ENCODE results near the gene YTHDF2.
"Not testable (repeated sequence)": the region's sequence is repeated elsewhere in the genome, so short reads cannot be mapped to it uniquely, and the experiment has no call there.

Gene YTHDF2

DNA sequence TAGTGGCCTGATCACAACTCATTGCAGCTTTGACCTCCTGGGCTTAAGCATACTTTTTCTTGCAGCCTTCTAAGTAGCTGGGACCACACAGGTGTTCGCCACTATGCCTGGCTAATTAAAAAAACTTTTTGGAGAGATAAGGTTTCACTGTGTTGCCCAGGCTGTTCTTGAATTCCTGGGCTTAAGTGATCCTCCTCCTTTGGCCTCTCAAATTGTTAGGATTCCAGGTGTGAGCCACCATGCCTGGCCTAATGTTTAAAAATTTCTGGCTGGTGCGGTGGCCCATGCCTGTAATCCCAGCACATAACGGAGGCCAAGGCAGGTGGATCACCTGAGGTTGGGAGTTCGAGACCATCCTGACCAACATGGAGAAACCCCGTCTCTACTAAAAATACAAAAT lies 24.4 kb downstream of the YTHDF2 start:
- no peak for DNase-seq

DNA sequence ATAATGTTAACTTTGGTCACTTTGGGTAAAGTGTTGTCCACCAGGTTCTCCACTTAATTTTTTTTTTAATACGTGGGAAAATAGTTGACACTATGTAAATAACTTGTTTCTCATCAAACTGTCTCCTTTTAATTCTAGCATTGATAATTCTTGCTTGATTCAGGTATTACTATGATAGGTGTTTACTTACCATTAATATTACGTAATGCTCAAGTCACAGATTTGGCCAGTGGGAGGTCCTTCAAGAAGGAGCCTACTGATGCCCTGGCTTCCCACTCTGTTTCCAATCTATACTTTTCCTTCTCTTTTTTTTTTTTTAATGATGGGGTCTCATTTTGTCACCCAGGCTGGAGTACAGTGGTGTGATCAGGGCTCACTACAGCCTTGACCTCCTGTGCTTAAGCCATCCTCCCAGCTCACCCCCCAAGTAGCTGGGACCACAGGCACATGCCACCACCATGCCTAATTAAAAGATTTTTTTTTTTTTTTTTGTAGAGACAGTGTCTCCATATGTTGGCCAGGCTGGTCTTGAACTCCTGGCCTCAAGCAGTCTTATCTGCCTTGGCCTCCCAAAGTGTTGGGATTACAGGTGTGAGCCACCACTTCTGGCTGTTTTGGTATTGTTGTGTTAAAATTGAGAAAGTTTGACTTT lies 29.9 kb downstream of the YTHDF2 start:
- DNase-seq = no peak

DNA sequence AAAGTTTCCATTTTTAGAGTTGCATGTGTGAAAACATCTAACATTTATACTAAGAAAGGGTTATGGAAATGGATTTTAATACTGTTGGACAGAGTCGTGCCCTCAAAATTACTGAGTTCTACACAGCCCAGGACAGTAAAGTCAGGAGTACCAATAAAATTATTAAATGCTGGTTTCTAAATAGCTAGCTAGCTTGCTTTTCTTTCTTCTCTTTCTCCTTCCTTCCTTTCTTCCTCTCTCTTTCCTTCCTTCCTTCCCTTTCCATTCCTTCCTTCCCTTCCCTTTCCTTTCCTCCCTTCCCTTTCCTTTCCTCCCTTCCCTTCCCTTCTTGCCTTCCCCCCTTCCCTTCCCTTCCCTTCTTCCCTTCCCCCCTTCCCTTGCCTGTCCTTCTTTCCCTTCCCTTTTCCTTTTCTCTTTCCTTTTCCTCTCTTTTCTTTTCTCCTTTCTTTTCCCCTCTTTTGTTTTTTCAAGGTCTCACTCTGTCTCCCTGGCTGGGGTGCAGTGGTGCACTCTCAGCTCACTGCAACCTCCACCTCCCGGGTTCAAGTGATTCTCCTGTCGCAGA lies 33.9 kb downstream of the YTHDF2 start:
- DNase-seq = no peak

DNA sequence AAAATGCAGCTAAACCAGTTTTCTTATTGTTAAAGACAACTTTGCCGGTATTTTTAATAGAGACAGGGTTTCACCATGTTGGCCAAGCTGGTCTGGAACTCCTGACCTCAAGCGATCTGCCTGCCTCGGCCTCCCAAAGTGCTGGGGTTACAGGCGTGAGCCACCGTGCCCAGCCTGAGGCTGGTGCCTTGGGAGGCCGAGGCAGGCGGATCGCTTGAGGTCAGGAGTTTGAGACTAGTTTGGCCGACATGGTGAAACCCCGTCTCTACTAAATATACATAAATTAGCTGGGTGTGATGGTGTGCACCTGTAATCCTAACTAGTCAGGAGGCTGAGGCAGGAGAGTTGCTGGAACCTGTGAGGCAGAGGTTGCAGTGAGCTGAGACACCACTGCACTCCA lies 35.2 kb downstream of the YTHDF2 start:
- DNase-seq = not testable (repeated sequence)

DNA sequence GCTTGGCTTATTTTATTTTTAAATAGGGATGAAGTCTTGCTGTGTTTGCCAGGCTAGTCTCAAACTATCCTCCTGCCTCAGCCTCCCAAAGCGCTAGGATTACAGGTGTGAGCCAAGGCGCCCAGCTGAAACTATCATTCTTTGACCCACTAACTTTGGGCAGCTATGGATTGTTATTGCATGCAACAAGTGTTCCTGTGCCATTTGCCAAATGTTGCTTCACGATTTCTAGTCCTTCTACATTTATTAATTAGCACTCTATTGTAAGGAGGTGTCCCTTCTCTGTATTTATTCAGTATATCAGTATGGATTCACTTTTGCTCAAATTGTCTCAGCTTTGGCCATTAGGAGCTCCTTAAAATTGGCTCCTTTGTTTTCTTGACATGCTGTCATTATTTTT lies 36.4 kb downstream of the YTHDF2 start:
- no peak for DNase-seq

DNA sequence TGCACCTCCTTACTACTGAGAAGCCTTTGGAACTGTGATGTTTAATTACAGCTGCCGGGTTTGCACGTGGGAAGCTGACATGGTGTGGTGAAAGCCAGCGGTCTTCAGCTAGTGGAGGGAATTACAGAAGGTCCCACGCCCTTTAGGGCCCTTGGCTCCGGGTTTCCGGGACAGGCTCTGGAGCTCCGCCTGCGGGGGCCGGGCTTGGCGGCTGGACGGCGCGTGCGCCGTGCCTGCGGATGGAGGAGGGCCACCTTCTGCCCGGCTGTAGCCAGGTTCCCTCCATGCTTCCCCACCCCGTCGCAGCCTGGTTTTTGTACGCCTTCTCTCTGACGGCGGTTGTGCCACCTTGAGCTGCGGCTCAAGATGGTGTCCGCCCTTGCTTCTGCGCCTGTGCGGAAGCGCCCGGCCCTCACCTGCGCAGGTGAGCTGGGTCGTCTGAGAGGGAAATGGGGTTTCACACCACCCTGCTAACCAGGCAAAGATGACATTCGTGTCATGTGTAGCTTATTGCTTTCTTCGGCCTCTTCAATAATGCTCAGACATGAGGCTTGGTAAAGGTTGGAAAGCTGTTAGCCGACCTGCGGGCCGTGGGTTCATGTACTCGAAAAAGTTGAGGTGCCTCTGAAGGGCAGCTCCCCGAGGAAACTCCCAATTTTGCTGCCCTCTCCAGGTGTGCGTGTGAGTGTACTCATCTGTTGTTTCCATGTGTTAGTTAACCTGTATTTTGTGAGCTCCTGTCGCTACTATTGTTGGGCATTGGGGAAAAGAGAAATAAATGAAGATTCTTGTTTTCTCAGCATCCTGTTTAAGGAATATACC lies 38.6 kb downstream of the YTHDF2 start:
- peak; percentile 73 for DNase-seq

DNA sequence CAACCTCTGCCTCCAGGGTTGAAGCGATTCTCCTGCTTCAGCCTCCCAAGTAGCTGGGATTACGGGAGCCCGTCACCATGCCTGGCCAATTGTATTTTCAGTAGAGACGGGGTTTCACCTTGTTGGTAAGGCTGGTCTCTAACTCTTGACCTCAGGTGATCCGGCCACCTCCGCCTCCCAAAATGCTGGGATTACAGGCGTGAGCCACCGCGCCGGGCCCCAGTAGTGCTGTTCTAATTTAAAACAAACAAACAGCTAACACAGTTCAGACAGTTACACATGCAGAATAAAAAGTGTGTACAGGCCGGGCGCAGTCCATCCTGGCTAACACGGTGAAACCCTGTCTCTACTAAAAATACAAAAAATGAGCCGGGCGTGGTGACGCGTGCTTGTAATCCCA lies 39.6 kb downstream of the YTHDF2 start:
- no peak for DNase-seq

DNA sequence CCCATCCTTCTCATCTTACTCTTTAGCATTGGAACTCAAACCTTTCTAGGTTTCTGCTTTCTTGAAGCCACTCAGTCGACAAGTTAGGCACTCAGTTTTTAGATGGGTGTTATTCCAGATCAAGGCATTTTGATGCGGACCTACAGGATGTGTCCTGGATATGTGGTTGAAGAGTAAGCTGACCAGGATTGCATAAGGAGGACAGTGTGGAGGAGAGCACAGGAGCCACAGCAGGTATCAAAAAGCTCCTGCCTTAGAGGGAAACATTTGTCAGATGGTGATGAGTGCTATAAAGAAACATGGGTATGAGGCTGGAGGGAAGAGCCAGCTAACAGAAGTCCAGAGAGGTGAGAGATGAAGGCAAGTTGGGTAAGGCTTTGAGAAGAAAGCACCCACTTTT lies 41.3 kb downstream of the YTHDF2 start:
- no peak for DNase-seq

DNA sequence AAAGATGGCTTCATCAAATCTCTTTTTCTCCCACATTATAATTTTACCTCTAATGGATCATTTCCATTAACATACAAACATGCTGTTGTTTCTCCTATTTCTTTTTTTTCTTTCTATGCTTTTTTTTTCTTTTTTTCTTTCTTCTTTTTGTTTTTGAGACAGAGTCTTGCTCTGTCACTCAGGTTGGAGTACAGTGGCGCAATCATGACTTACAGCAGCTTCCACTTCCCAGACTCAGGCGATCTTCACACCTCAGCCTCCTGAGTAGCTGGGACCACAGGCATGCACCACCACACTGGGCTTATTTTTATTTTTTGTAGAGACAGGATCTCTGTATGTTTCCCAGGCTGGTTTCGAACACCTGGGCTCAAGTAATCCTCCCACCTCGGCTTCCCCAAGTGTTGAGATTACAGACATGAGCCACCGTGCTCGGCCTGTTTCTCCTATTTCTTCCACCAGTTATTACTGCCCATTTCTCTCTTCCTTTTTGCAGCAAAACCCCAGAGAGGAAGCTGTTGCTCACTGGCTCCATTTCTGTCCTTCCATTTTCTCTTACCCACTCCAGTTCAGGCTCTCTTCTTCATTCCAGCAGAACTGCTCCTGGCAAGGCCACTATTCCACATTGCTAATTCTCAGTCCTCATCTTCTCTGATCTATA lies 43.1 kb downstream of the YTHDF2 start:
- DNase-seq = no peak

DNA sequence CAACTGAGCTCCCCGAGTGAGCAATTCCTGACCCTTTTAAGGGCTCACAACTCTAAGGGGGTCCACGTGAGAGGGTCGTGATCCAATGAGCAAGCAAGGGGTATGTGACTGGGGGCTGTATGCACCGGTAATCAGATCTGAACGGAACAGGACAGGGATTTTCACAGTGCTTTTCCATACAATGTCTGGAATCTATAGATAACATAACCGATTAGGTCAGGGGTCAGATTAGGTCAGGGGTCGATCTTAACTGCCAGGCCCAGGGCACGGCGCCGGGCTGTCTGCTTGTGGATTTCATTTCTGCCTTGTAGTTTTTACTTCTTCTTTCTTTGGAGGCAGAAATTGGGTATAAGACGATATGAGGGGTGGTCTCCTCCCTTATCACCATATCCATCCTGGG lies 44.6 kb downstream of the YTHDF2 start:
- DNase-seq = no peak

DNA sequence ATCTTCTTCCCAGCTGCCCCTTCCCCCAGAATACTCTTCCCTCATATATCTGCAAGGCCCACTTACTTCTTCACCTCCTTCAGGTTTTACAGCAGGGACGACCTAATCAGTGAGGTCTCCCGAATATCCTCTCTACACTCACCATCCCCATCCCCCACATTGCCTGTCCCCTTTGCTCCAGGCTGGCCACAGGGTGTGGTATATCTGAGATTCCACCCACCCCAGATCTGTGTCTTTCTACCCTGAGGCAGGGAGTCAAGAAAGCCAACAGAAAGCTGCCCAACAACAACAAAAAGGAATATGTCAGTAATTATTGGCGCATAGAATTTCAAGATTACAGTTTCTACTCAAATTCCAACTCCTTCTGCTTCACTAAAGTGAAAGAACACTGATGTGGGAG lies 45.3 kb downstream of the YTHDF2 start:
- no peak for DNase-seq

DNA sequence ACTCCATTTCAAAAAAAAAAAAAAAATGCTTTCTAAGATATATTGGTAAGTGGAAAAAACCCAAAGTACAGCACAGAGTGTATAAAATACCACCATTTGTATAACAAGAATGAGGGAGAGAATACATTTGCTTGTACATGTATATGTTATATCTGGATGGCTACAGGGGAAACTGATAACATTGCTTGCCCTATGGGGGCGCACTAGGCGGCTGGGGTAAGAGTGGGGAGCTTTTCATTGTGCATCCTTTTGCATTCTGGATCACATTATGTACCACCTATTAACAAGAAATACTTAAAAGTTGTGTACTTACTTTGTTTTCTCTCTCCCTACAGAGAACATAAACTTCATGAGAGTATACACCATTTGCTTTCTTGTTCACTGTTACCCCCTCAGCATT lies 46.6 kb downstream of the YTHDF2 start:
- no peak for DNase-seq

DNA sequence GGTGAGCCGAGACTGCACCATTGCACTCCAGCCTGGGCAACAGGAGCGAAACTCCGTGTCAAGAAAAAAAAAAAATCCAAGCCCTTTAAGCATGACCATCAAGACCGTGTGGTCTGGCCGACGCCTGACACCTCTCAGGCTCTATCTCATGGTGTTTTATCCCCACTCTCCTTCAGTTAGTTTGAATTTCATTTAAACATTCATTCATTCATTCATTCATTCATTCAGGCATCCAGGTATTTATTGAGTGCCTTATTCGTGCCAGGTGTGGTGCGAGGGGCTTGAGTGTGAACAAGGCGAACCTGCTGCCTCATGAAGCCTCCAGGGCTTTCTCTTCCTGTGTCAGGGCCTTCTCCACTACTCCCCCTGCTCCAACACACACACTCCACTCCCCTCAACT lies 52.7 kb downstream of the YTHDF2 start:
- no peak for DNase-seq

DNA sequence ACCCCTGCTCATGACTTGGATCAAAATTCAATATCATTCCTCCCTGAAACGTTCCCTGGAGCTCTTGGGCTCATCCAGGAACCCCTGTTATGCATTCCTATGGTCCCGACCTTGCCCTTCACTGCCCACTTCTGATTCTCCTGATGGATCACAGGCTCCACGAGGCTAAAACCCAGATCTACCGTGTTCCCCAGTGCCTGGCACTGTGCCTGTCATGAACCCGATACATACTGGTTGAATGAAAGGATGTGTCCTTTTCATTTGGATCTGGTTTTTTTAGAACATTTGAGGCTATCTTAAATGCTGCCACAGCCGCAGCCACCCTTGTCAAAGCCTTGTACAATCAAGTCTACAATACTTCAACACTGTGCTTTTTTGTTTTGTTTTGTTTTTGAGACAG lies 53.1 kb downstream of the YTHDF2 start:
- DNase-seq = no peak

DNA sequence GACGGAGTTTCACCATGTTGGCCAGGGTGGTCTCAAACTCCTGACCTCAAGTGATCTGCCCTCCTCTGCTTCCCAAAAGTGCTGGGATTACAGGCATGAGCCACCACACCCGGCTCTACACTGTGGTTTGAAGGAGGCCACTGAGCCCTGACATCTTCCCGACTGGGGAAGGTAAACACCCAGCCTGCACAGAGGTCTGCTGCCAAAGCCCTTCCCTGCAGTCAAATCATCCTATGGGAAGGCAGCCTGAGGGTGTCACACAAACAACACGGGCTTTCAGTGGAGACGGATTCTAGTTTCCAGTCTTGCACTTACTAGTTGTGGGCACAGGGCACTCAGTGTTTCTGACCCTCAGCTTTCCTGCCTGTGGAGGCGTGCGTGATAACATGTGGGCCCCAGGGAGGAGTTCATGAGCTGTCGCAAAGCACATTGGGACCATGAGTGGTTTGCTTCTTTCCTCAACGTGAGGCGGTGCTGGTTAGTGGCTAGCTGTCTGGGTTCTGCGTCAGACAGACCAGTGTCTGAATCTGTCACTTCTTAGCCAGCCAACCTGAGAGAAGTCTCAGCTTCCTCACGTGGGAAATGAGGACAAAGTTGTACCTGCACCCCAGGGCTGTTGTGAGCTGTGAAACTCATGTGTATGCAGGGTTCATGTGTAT lies 53.8 kb downstream of the YTHDF2 start:
- DNase-seq = no peak

DNA sequence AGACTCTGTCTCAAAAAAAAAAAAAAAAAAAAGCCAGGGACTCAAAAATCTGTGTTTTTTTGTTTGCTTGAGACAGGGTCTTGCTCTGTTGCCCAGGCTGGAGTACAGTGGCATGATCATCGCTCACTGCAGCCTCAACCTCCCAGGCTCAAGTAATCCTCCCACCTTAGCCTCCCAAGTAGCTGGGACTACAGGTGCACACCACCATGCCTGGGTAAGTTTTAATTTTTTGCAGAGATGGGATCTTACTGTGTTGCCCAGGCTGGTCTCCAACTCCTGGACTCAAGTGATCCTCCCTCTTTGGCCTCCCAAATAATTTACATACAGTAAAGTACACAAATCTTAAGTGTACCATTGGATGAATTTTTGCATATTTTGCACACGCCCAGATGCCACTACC lies 55.2 kb downstream of the YTHDF2 start:
- DNase-seq = not testable (repeated sequence)

DNA sequence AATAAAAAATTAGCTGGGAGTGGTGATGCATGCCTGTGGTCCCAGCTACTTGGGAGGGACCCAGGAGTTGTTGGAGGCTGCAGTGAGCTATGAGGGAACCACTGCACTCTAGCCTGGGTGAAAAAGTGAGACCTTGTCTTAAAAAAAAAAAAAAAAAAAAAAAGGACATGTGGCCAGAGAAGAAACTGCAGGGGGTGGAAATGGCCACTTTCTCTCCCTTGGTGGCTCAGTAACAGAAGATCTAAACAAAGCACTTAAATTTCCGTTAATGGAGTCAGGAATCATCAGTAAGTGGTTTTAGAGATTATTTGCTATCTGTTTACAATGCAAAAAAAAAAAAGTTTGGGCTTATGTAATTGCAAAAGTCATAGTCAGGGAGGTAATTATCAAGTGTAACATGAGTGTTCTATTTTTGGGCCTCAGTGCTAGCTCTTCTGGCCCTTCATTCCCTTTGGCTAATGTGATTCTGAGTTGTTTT lies 55.9 kb downstream of the YTHDF2 start:
- no peak for DNase-seq

DNA sequence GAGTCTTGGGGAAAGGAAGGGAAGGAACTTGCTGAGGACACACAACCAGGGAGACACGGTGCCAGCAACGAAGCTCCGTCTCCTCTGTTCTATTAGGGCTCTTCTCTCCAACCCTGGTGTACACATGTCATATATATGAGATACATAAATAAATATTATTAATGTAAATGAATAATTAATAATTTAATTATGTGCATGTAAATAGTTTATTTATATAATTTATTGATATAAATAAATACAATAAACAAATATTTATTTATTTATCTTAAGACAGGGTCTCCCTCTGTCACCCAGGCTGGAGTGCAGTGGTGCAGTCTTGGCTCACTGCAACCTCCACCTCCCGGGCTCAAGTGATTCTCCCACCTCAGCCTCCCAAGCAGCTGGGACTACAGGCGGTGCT lies 57.8 kb downstream of the YTHDF2 start:
- not testable (repeated sequence) for DNase-seq

DNA sequence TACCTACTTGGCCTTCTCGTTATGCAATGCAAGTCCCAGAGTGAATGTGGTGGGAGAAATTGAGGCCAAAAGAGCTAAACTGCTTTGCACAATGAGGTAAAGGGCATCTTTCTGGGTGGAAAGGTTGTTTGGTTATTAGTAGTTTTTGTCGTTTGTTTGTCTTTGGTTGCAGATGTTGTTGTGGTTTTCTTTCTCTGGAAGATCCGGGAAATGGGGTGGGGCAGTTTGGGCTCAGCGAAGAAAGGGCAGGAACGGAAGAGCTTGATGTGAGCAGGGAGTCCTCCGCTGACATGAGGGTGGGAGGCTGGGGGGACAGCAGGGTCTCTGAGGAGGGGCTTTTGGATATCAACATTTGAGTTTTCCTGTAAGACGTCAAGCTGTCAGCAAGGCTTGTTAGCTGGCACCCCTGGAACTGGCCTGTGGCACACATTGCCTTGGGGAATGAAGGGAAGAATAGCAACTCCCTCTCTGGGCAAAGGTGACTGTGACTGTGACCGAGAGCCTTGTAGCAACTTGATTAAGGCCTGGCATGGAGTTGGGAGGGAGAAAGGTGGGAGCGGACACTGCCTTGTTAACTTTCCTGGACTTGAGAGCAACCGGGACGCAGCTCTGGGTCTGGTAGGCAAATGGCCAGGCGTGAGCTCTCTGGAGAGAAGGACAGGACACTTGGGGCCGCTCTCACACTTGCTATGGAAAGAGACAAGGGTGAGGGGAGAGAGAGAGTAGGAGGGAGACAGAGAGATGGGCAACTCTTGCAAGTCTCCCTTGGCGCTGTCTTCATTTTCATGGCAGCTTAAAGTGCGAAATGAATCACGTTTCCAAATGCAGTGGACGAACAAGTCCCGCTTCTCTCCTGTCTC lies 59.8 kb downstream of the YTHDF2 start:
- DNase-seq = no peak

DNA sequence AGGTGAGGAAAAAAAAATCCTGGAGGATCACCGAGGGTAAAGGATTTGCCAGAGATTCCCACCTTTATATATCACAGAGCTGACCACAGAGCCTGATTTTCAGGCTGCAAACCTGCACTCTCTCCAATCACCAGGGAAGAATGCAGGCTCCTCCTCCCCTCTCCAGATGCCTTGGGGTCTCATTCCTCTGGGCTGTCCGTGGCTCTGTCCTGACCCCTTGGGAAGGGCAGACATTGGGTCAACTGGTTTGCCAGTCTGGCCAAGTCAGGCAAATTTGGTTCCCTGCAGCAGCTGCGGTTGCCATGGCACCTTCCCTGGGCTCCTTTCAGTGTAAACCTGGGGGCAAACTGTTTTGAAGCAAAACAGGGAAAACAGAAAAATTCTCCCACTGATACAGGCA lies 63.6 kb downstream of the YTHDF2 start:
- no peak for DNase-seq

DNA sequence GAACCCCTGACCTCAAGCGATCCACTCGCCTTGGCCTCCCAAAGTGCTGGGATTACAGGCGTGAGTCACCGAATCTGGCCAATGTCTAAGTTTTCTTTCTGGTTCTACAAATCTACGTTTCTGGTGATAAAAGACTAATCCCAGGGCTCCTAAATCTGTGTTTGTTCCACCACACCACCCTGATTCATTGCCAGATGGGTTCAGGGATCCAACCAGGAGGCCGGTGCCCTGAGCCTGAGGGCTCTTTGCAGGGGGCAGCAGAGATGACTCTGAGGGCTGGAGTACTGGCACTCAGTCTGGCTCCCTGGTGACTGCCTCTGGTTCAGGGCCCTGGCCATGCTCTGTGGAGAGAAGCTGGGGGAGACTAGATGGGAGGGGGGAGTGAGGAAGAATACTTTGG lies 64.7 kb downstream of the YTHDF2 start:
- no peak for DNase-seq

DNA sequence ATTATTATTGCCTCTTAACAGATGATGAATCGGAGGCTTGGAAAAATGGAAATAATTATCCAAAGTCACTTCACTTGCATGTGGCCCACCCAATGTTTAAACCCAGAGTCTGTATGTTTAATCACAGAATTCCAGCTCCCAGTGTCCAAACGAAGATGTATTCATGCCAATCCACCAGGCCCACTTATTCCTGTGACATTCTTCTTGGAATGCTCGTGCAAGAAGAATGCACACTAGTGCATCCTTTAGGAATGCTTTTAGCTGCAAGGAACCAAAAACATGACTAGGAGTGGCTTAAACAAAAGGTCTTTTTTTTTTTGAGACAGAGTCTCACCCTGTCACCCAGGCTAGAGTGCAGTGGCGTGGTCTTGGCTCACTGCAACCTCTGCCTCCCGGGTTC lies 66.3 kb downstream of the YTHDF2 start:
- no peak for DNase-seq
